WTC11 (cell line): ENCODE results near the gene GPC2. TPM values are rescaled to one million over a fixed set of nuclear protein-coding genes. Genes with fewer than 3 reads are reported as not detected.

ENCODE experiments used
- ATAC-seq: fragments of 200-7000 bp; cut with Tn5 transposase; 2 replicates; pipeline ENCODE4 v1.10.0; 2021; ENCODE audit warnings: mild to moderate bottlenecking, moderate library complexity
- CTCF ChIA-PET: fragments of 300-600 bp; sonication (Branson Sonifier 250); formaldehyde crosslinking; loops from one replicate; lab custom pipeline; 2021; ENCODE audit warnings: antibody characterized with exemption; lab: Charles Lee
- POLR2A ChIA-PET: fragments of 350-600 bp; sonication (Branson Sonifier 250); formaldehyde crosslinking; loops from one replicate; lab custom pipeline; 2021; ENCODE audit warnings: antibody characterized with exemption; lab: Charles Lee
- DNase-seq: peaks from one replicate; pipeline ENCODE4 v3.0.0; 2021; ENCODE audit warnings: low spot score
- H3K27ac Mint-ChIP-seq: 2 replicates; pipeline ENCODE4 v1.8.0; 2021; ENCODE audit warnings: mixed read lengths
- H3K27me3 Mint-ChIP-seq: 2 replicates; pipeline ENCODE4 v1.8.0; 2021; ENCODE audit warnings: low read depth, mild to moderate bottlenecking, moderate library complexity, mixed read lengths
- H3K36me3 Mint-ChIP-seq: 2 replicates; pipeline ENCODE4 v1.8.0; 2021; ENCODE audit warnings: mixed read lengths
- H3K4me1 Mint-ChIP-seq: 2 replicates; pipeline ENCODE4 v1.8.0; 2022; ENCODE audit warnings: mixed read lengths
- H3K4me3 Mint-ChIP-seq: 2 replicates; pipeline ENCODE4 v1.8.0; 2021; ENCODE audit warnings: mild to moderate bottlenecking, moderate library complexity, mixed read lengths
- H3K9me3 Mint-ChIP-seq: 2 replicates; pipeline ENCODE4 v1.8.0; 2021; ENCODE audit warnings: mixed read lengths
- AR ChIP-seq: fragments of 250-450 bp; sonication (Bioruptor Pico); IDR thresholded peaks from 2 replicates; pipeline ENCODE4 v1.9.0; 2021; ENCODE audit warnings: mild to moderate bottlenecking
- ATF1 ChIP-seq: sonication (generic); formaldehyde crosslinking; IDR thresholded peaks from 2 replicates; pipeline ENCODE4 v1.8.1; 2023; ENCODE audit warnings: mild to moderate bottlenecking, moderate library complexity, missing genetic modification reagents
- ATF3 ChIP-seq: sonication (generic); formaldehyde crosslinking; conservative IDR thresholded peaks from 2 replicates; pipeline ENCODE4 v1.8.1; 2022; ENCODE audit warnings: mild to moderate bottlenecking, missing genetic modification reagents
- E2F4 ChIP-seq: sonication (generic); formaldehyde crosslinking; IDR thresholded peaks from 2 replicates; pipeline ENCODE4 v1.8.1; 2022; ENCODE audit warnings: low read depth, mild to moderate bottlenecking, moderate library complexity, missing genetic modification reagents, borderline replicate concordance
- EMX1 ChIP-seq: fragments of 250-450 bp; sonication (Bioruptor Pico); IDR thresholded peaks from 2 replicates; pipeline ENCODE4 v1.8.0; 2021; ENCODE audit warnings: mild to moderate bottlenecking
- FOXP4 ChIP-seq: sonication (generic); formaldehyde crosslinking; IDR thresholded peaks from 2 replicates; pipeline ENCODE4 v1.8.0; 2022; ENCODE audit warnings: mild to moderate bottlenecking, missing genetic modification reagents
- GRHL2 ChIP-seq: fragments of 250-450 bp; sonication (Bioruptor Pico); IDR thresholded peaks from 2 replicates; pipeline ENCODE4 v1.8.0; 2022; ENCODE audit warnings: mild to moderate bottlenecking, moderate library complexity; ENCODE audit not compliant: insufficient replicate concordance, severe bottlenecking
- IRF1 ChIP-seq: sonication (generic); formaldehyde crosslinking; IDR thresholded peaks from 2 replicates; pipeline ENCODE4 v1.8.0; 2023; ENCODE audit warnings: missing genetic modification reagents
- JUN ChIP-seq: sonication (generic); formaldehyde crosslinking; IDR thresholded peaks from 2 replicates; pipeline ENCODE4 v1.8.0; 2023; ENCODE audit warnings: mild to moderate bottlenecking, missing genetic modification reagents
- MYBL2 ChIP-seq: sonication (generic); formaldehyde crosslinking; IDR thresholded peaks from 2 replicates; pipeline ENCODE4 v1.8.1; 2023; ENCODE audit warnings: mild to moderate bottlenecking, moderate library complexity, missing genetic modification reagents
- NR1H2 ChIP-seq: sonication (generic); formaldehyde crosslinking; IDR thresholded peaks from 2 replicates; pipeline ENCODE4 v1.9.0; 2021; ENCODE audit warnings: mild to moderate bottlenecking, moderate library complexity, missing genetic modification reagents
- PRDM15 ChIP-seq: sonication (generic); formaldehyde crosslinking; IDR thresholded peaks from 2 replicates; pipeline ENCODE4 v1.8.0; 2022; ENCODE audit warnings: missing genetic modification reagents
- SMAD4 ChIP-seq: sonication (generic); formaldehyde crosslinking; IDR thresholded peaks from 2 replicates; pipeline ENCODE4 v1.8.0; 2022; ENCODE audit warnings: mild to moderate bottlenecking, missing genetic modification reagents
- STAT6 ChIP-seq: sonication (generic); formaldehyde crosslinking; conservative IDR thresholded peaks from 2 replicates; pipeline ENCODE4 v1.8.1; 2023; ENCODE audit warnings: mild to moderate bottlenecking, low read depth, missing genetic modification reagents, moderate library complexity
- TCF7 ChIP-seq: sonication (generic); formaldehyde crosslinking; IDR thresholded peaks from 2 replicates; pipeline ENCODE4 v1.8.0; 2022; ENCODE audit warnings: mild to moderate bottlenecking, low read depth, missing genetic modification reagents, moderate library complexity
- TEAD4 ChIP-seq: sonication (generic); formaldehyde crosslinking; IDR thresholded peaks from 2 replicates; pipeline ENCODE4 v1.8.0; 2022; ENCODE audit warnings: mild to moderate bottlenecking, missing genetic modification reagents
- ZNF232 ChIP-seq: sonication (generic); formaldehyde crosslinking; IDR thresholded peaks from 2 replicates; pipeline ENCODE4 v1.8.0; 2022; ENCODE audit warnings: mild to moderate bottlenecking, missing genetic modification reagents
- ZNF416 ChIP-seq: fragments of 250-450 bp; sonication (Bioruptor Pico); IDR thresholded peaks from 2 replicates; pipeline ENCODE4 v1.9.0; 2021; ENCODE audit warnings: mild to moderate bottlenecking, inconsistent platforms
- ZNF671 ChIP-seq: fragments of 250-450 bp; sonication (Bioruptor Pico); IDR thresholded peaks from 2 replicates; pipeline ENCODE4 v1.8.0; 2021; ENCODE audit warnings: mild to moderate bottlenecking
- ZSCAN18 ChIP-seq: fragments of 250-450 bp; sonication (Bioruptor Pico); IDR thresholded peaks from 2 replicates; pipeline ENCODE4 v2.1.2; 2022; ENCODE audit warnings: mild to moderate bottlenecking, moderate library complexity
- total RNA-seq: library from RNA; stranded (reverse); gene quantifications from 3 replicates; pipeline ENCODE4 v1.2.3, GENCODE V29; 2021

GPC2 gene
- total RNA-seq, 1 experiment from 2014 or later: 52.1 TPM

GRCh38 chr7:100212631-100213286 is 35.6 kb upstream of the GPC2 start:
- POLR2A ChIA-PET: no interaction called here
- H3K4me3 Mint-ChIP-seq: no peak overlapping the region
- peaks cover 7% of the 10 kb centered on the region; the same call in 1 of the 2 replicates for H3K4me1 Mint-ChIP-seq
- TF ChIP-seq NR1H2 (CRISPR knock-in tag): no peak
- no peak for TF ChIP-seq TCF7 (CRISPR knock-in tag)
- TF ChIP-seq PRDM15 (CRISPR knock-in tag): no peak
- TF ChIP-seq SMAD4 (CRISPR knock-in tag): no peak
- TF ChIP-seq ATF3: no peak
- no peak for TF ChIP-seq ZNF416 (CRISPR knock-in tag)
- no peak for TF ChIP-seq STAT6
- TF ChIP-seq E2F4 (CRISPR knock-in tag): no peak
- TF ChIP-seq IRF1 (CRISPR knock-in tag): no peak
- TF ChIP-seq FOXP4 (CRISPR knock-in tag): no peak
- no peak for TF ChIP-seq ATF1 (CRISPR knock-in tag)
- no peak for TF ChIP-seq ZSCAN18 (CRISPR knock-in tag)
- TF ChIP-seq ZNF671: no peak
- no peak for TF ChIP-seq AR (CRISPR knock-in tag)
- no peak for TF ChIP-seq MYBL2
- TF ChIP-seq TEAD4 (CRISPR knock-in tag): no peak
- no peak for TF ChIP-seq ZNF232 (CRISPR knock-in tag)
- no peak for TF ChIP-seq EMX1 (CRISPR knock-in tag)
- TF ChIP-seq JUN (CRISPR knock-in tag): no peak
- TF ChIP-seq GRHL2 (CRISPR knock-in tag): no peak
- ATAC-seq (no peak), DNase-seq (no peak)
- peaks cover 77% of the 10 kb centered on the region for H3K27me3 Mint-ChIP-seq
- CTCF ChIA-PET: no interaction called here
- H3K36me3 Mint-ChIP-seq: no peaks in the 10 kb centered on the region
- H3K9me3 Mint-ChIP-seq: no peaks in the 10 kb centered on the region
- H3K27ac Mint-ChIP-seq: no peak overlapping the region
